IPS-18c (cell line): ENCODE results near the gene STT3B.

ENCODE experiments used
- H3K4me3 ChIP-seq: 2 replicates; pipeline ENCODE4 v1.7.0; 2013; ENCODE audit warnings: low read depth, mild to moderate bottlenecking, low read length, moderate library complexity; ENCODE audit not compliant: insufficient read depth
- H3K9me3 ChIP-seq: one replicate; pipeline ENCODE4 v1.6.1; 2013; ENCODE audit warnings: mild to moderate bottlenecking, low read length, moderate library complexity; ENCODE audit not compliant: control insufficient read depth, insufficient read depth

Gene STT3B

GRCh38 chr3:31538801-31539200 lies 6.1 kb downstream of the STT3B start:
- no peak overlapping the region for H3K4me3 ChIP-seq
- H3K9me3 ChIP-seq, result no peaks in the 10 kb centered on the region

DNA sequence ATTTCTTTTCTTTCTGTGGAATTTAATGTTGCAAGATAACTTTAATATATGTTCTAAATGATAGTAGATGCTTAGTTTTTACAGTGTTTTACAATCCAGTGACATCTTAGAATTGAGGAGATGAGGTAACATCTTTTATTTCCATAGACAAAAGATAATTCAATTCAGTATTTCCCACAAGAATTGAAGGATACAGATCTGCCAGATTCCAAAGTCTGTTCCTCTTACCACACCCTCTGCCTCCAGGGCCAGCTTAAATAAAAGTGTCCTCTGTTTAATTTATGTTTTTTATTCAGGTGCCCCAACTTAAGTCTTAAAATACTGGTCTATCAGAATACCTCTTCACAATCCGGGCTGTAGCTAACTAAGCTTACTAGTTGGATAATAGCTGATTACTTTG lies 6.5 kb downstream of the STT3B start:
- no peak overlapping the region for H3K4me3 ChIP-seq

GRCh38 chr3:31541089-31541488 lies 8.4 kb downstream of the STT3B start:
- Histone ChIP-seq H3K9me3 (no peaks in the 10 kb centered on the region), H3K4me3 (no peak overlapping the region)

More for the DNA sequence above, 6.5 kb downstream of the STT3B start:
- no peaks in the 10 kb centered on the region for H3K9me3 ChIP-seq

GRCh38 chr3:31542246-31542645 lies 9.5 kb downstream of the STT3B start:
- no peak overlapping the region for H3K4me3 ChIP-seq
- no peaks in the 10 kb centered on the region for H3K9me3 ChIP-seq

DNA sequence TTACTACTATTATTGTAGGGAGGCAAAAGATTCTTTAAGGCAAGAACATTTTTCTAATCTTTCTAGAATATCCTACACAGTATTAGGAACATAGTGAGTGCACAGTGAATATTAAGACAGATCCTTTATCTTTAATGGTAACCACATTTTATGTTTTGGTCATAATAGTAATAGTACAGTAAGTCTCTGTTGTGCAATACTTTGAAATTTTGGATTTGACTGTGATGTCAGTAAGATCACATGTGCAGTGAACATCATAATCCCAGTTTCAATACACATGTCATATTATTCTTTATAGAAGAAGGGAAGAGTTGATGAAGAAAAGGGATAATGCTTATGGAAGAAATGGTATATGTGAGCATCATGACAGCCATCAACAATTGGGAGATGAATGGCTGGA lies 10.7 kb downstream of the STT3B start:
- Histone ChIP-seq H3K9me3 (no peaks in the 10 kb centered on the region), H3K4me3 (no peak overlapping the region)

GRCh38 chr3:31544634-31545033 lies 11.9 kb downstream of the STT3B start:
- Histone ChIP-seq H3K9me3 (no peaks in the 10 kb centered on the region), H3K4me3 (no peak overlapping the region)

- no peak overlapping the region for H3K4me3 ChIP-seq
Observed at GRCh38 chr3:31546162-31546561, 13.4 kb downstream of the STT3B start.

GRCh38 chr3:31546725-31547124 lies 14.0 kb downstream of the STT3B start:
- H3K4me3 ChIP-seq, result no peak overlapping the region
- no peaks in the 10 kb centered on the region for H3K9me3 ChIP-seq

More at GRCh38 chr3:31546162-31546561, 13.4 kb downstream of the STT3B start:
- no peaks in the 10 kb centered on the region for H3K9me3 ChIP-seq

- H3K4me3 ChIP-seq, result no peak overlapping the region
- H3K9me3 ChIP-seq, result no peaks in the 10 kb centered on the region
Observed at GRCh38 chr3:31550452-31551251, 17.9 kb downstream of the STT3B start.

DNA sequence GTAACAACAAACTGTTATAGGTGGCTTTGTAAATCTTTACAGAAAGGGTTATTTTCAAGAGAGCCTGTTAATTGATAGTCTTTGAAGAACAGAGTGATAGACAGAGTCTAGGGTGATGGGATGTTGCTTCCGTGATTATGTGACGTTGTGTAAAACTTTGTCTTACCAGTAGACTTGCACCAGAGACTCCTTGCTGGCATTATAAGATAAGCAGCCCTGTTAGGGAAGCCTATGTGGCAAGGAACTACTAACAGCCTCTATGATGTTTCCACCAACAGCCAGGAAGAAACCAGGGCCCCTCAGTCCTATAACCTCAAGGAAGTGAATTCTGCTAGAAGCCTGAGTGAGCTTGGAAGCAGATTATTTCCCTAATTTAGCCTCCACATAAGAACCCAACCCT lies 18.9 kb downstream of the STT3B start:
- H3K4me3 ChIP-seq, result no peak overlapping the region
- no peaks in the 10 kb centered on the region for H3K9me3 ChIP-seq

DNA sequence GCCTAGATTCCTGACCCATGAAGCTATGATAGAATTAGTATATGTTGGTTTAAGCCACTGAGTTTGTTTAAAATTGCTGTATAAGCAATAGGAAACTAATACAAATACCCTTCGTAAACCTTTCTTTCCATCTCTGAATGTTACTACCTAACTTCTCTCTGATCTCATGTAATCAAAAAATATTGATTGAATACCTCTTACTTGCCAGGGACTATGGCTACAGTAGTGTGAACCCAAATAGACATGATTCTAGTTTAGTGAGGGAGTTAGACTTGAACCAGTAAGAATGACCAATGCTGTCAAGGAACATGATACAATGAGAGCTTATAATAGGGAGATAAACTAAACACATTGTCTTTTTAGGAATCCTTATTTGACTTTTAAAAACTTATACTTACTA lies 19.4 kb downstream of the STT3B start:
- no peaks in the 10 kb centered on the region for H3K9me3 ChIP-seq

DNA sequence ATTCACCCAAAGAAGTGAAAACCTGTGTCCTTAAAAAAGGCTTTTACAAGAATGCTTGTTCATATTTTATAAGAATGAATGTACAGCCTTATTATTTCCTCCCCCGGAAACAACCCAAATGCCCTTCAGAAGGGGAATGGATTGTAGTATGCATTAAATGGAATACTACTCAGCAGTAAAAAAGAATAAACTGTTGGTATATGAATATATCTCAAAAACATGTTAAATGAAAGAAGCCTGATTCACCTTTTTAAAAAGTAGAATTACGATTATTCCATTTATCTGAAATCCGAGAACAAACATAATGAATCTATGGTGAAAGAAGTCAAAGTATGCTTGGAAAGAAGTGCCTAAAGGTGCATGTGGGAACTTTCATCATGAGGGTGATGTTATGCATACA lies 20.5 kb downstream of the STT3B start:
- Histone ChIP-seq H3K4me3 (no peak overlapping the region), H3K9me3 (no peaks in the 10 kb centered on the region)

More for the DNA sequence above, 19.4 kb downstream of the STT3B start:
- H3K4me3 ChIP-seq, result no peak overlapping the region

GRCh38 chr3:31555204-31555603 lies 22.5 kb downstream of the STT3B start:
- no peaks in the 10 kb centered on the region for H3K9me3 ChIP-seq
- no peak overlapping the region for H3K4me3 ChIP-seq

DNA sequence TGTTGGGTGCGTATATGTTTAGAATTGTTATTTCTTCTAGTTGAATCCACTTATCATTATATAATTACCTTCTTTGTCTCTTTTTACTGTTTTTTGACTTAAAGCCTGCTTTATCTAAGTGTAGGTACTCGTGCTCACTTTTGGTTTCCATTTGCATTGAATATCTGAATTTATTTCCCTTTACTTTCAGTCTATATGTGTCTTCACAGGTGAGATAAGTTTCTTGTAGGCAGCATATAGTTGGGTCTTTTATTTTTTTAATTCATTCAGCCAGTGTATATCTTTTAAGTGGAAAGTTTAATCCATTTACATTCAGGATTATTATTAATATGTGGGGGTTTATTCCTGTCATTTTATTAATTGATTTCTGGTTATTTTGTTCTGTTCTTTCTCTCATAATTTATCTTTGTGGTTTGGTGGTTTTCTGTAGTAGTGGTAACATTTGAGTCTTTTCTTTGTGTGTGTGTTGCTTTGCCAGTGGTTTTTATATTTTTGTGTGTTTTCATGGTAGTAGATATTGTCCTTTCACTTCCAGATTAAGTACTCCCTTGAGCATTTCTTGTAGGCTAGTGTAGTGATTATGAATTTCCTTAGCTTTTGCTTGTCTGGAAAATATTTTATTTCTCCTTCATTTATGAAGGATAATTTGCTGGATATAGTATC lies 27.3 kb downstream of the STT3B start:
- Histone ChIP-seq H3K9me3 (no peaks in the 10 kb centered on the region), H3K4me3 (no peak overlapping the region)

- H3K4me3 ChIP-seq, result peak overlapping the region; percentile 10; the same call in 1 of the 2 replicates
- no peaks in the 10 kb centered on the region for H3K9me3 ChIP-seq
Observed at GRCh38 chr3:31561891-31562290, 29.2 kb downstream of the STT3B start.

GRCh38 chr3:31562525-31562924 lies 29.8 kb downstream of the STT3B start:
- Histone ChIP-seq H3K4me3 (no peak overlapping the region), H3K9me3 (no peaks in the 10 kb centered on the region)

- Histone ChIP-seq H3K9me3 (no peaks in the 10 kb centered on the region), H3K4me3 (no peak overlapping the region)
Observed at GRCh38 chr3:31565288-31565687, 32.6 kb downstream of the STT3B start.

DNA sequence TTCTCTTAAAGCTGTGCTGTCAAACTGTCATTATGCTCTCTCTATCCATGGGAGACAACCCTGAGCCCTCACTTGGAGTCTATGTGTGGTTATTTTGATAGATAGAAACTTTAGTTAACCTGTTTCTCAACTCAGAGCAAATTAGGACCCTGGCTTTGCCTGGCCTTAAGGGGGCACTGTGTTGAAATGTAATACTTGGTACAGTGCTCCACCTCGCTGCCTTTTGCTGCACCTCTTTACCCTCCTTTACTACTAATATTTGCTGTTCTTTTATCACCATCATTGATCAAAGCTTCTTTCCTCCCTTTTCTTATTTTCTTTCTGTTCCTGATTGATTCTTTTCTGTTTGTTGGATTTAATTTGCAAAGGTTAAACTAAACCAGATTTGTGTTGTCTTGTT lies 34.3 kb downstream of the STT3B start:
- H3K9me3 ChIP-seq, result no peaks in the 10 kb centered on the region
- H3K4me3 ChIP-seq, result no peak overlapping the region
